K562 (cell line): ENCODE data around the gene SLC12A9. TPM values are rescaled to one million over a fixed set of nuclear protein-coding genes. Genes with fewer than 3 reads are reported as not detected.

Source experiments
- ARID1B ChIP-seq: fragments of 450-650 bp; IDR thresholded peaks from 2 replicates; pipeline ENCODE4 v1.6.1; 2016; ENCODE audit warnings: antibody characterized with exemption, mild to moderate bottlenecking, inconsistent platforms
- EGR1 ChIP-seq: fragments of 450-650 bp; conservative IDR thresholded peaks from 2 replicates; pipeline ENCODE4 v1.6.1; 2017; ENCODE audit warnings: mild to moderate bottlenecking
- EHMT2 ChIP-seq: fragments of 450-650 bp; IDR thresholded peaks from 2 replicates; pipeline ENCODE4 v1.6.1; 2018; ENCODE audit warnings: antibody characterized with exemption
- LARP7 ChIP-seq: fragments of 450-650 bp; IDR thresholded peaks from 2 replicates; pipeline ENCODE4 v1.6.1; 2016
- MTA2 ChIP-seq: fragments of 450-650 bp; IDR thresholded peaks from 2 replicates; pipeline ENCODE4 v1.6.1; 2016; ENCODE audit warnings: low read depth
- MYC ChIP-seq, 2 experiments: fragments of 250-450 bp in 1 of 2; sonication (Bioruptor Pico) in 1 of 2; IDR thresholded peaks; 2 replicates each; pipeline versions ENCODE4 v1.5.1 to v1.6.1; 2012 to 2021; ENCODE audit warnings: low read depth in 2 of 2, borderline replicate concordance in 1 of 2, improper control_type of control experiment in 1 of 2, low read length in 1 of 2, mild to moderate bottlenecking in 1 of 2, moderate library complexity in 1 of 2
- PHB2 ChIP-seq: fragments of 450-650 bp; IDR thresholded peaks from 2 replicates; pipeline ENCODE4 v1.6.1; 2017; ENCODE audit warnings: low read depth
- PHF21A ChIP-seq: fragments of 450-650 bp; IDR thresholded peaks from 2 replicates; pipeline ENCODE4 v1.6.1; 2017; ENCODE audit warnings: low read depth, borderline replicate concordance
- POLR2G ChIP-seq: fragments of 200-400 bp; formaldehyde crosslinking; IDR thresholded peaks from 2 replicates; pipeline ENCODE4 v1.6.1; 2017; ENCODE audit warnings: low read depth, mild to moderate bottlenecking, antibody characterized with exemption, low read length, moderate library complexity
- SOX6 ChIP-seq: fragments of 450-650 bp; IDR thresholded peaks from 2 replicates; pipeline ENCODE4 v1.6.1; 2014; ENCODE audit warnings: mild to moderate bottlenecking
- TCF3 ChIP-seq: sonication (generic); formaldehyde crosslinking; IDR thresholded peaks from 2 replicates; pipeline ENCODE4 v1.4.0; 2020; ENCODE audit warnings: mild to moderate bottlenecking, missing genetic modification reagents
- ZNF175 ChIP-seq: fragments of 200-800 bp; sonication (Bioruptor generic); IDR thresholded peaks from 2 replicates; pipeline ENCODE4 v1.6.1; 2016; ENCODE audit warnings: low read depth, mild to moderate bottlenecking, missing genetic modification characterization, missing compliant biosample characterization
- ZNF507 ChIP-seq: conservative IDR thresholded peaks from 2 replicates; pipeline ENCODE4 v1.6.1; 2017; ENCODE audit warnings: missing genetic modification characterization, missing compliant biosample characterization
- polyA plus RNA-seq, 8 experiments: library from polyadenylated mRNA; depleted of rRNA in 4 of 8; stranded (reverse) in 5 of 8; unstranded in 3 of 8; fragments of >200 nt; fragmentation: Nextera tagmentation in 2 of 8; fragmentation: Illumina TruSeq in 1 of 8; extraction: Ambion mirVana in 2 of 8; extraction: Trizol in 1 of 8; gene quantifications; 2 replicates each; pipeline versions ENCODE4 v1.2.1 to v1.2.3, GENCODE V29; 2011 to 2014; ENCODE audit warnings: inconsistent platforms in 1 of 8, missing spikeins in 1 of 8
- total RNA-seq, 7 experiments: library from RNA; depleted of rRNA in 6 of 7; stranded (reverse); fragments of >200 nt in 6 of 7; fragmentation: Illumina TruSeq in 2 of 7; extraction: Trizol in 2 of 7; gene quantifications; 2 replicates each; pipeline versions ENCODE4 v1.2.1 to v1.2.3, GENCODE V29; 2011 to 2021; ENCODE audit warnings: low replicate concordance in 1 of 7
- TF ChIP-seq, protein P1 (sequence below): fragments of 450-650 bp; IDR thresholded peaks from 2 replicates; pipeline ENCODE4 v1.7.1; 2018; ENCODE audit warnings: mild to moderate bottlenecking, low read depth; ENCODE audit not compliant: partially characterized antibody
- TF ChIP-seq, protein P2 (sequence below): sonication (generic); formaldehyde crosslinking; IDR thresholded peaks from 2 replicates; pipeline ENCODE4 v1.8.1; 2023; ENCODE audit warnings: mild to moderate bottlenecking, missing genetic modification reagents
- TF ChIP-seq, protein P3 (sequence below): fragments of 200-800 bp; sonication (Bioruptor generic); IDR thresholded peaks from 2 replicates; pipeline ENCODE4 v1.6.1; 2016; ENCODE audit warnings: missing genetic modification characterization, missing compliant biosample characterization

Gene SLC12A9
- total and polyA plus RNA-seq, 9 of the 15 experiments (the other 6 are each of a cell fraction or from before 2014, with no cell fraction given), result 0.06 to 20.2 (median 10.7) TPM

- TF ChIP-seq, protein P1, sequence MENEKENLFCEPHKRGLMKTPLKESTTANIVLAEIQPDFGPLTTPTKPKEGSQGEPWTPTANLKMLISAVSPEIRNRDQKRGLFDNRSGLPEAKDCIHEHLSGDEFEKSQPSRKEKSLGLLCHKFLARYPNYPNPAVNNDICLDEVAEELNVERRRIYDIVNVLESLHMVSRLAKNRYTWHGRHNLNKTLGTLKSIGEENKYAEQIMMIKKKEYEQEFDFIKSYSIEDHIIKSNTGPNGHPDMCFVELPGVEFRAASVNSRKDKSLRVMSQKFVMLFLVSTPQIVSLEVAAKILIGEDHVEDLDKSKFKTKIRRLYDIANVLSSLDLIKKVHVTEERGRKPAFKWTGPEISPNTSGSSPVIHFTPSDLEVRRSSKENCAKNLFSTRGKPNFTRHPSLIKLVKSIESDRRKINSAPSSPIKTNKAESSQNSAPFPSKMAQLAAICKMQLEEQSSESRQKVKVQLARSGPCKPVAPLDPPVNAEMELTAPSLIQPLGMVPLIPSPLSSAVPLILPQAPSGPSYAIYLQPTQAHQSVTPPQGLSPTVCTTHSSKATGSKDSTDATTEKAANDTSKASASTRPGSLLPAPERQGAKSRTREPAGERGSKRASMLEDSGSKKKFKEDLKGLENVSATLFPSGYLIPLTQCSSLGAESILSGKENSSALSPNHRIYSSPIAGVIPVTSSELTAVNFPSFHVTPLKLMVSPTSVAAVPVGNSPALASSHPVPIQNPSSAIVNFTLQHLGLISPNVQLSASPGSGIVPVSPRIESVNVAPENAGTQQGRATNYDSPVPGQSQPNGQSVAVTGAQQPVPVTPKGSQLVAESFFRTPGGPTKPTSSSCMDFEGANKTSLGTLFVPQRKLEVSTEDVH, result peak; percentile 21
- TF ChIP-seq POLR2G (peak; percentile 56), PHF21A (peak; percentile 77; the same call in 1 of the 2 replicates), ZNF175 (CRISPR knock-in tag) (no peak), MTA2 (peak; percentile 62), ARID1B (peak; percentile 88), PHB2 (peak; percentile 69), SOX6 (peak; percentile 25; the same call in 1 of the 2 replicates), ZNF507 (no peak), TCF3 (peak; percentile 63), MYC (IDR thresholded peaks at IDR 0.05; ENCODE audit: low read depth, low read length) (no peak), MYC (CRISPR knock-in tag; IDR thresholded peaks at IDR 0.05; ENCODE audit: borderline replicate concordance, low read depth) (peak; percentile 53; the same call in 1 of the 2 replicates), EGR1 (peak; percentile 72), EHMT2 (peak; percentile 50; the same call in 1 of the 2 replicates), LARP7 (peak; percentile 74; the same call in 1 of the 2 replicates)
- TF ChIP-seq, protein P2, sequence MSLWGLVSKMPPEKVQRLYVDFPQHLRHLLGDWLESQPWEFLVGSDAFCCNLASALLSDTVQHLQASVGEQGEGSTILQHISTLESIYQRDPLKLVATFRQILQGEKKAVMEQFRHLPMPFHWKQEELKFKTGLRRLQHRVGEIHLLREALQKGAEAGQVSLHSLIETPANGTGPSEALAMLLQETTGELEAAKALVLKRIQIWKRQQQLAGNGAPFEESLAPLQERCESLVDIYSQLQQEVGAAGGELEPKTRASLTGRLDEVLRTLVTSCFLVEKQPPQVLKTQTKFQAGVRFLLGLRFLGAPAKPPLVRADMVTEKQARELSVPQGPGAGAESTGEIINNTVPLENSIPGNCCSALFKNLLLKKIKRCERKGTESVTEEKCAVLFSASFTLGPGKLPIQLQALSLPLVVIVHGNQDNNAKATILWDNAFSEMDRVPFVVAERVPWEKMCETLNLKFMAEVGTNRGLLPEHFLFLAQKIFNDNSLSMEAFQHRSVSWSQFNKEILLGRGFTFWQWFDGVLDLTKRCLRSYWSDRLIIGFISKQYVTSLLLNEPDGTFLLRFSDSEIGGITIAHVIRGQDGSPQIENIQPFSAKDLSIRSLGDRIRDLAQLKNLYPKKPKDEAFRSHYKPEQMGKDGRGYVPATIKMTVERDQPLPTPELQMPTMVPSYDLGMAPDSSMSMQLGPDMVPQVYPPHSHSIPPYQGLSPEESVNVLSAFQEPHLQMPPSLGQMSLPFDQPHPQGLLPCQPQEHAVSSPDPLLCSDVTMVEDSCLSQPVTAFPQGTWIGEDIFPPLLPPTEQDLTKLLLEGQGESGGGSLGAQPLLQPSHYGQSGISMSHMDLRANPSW (CRISPR knock-in tag), result 0 out of 2 replicates have a peak, but pooled peaks have one; percentile 50
- TF ChIP-seq, protein P3, sequence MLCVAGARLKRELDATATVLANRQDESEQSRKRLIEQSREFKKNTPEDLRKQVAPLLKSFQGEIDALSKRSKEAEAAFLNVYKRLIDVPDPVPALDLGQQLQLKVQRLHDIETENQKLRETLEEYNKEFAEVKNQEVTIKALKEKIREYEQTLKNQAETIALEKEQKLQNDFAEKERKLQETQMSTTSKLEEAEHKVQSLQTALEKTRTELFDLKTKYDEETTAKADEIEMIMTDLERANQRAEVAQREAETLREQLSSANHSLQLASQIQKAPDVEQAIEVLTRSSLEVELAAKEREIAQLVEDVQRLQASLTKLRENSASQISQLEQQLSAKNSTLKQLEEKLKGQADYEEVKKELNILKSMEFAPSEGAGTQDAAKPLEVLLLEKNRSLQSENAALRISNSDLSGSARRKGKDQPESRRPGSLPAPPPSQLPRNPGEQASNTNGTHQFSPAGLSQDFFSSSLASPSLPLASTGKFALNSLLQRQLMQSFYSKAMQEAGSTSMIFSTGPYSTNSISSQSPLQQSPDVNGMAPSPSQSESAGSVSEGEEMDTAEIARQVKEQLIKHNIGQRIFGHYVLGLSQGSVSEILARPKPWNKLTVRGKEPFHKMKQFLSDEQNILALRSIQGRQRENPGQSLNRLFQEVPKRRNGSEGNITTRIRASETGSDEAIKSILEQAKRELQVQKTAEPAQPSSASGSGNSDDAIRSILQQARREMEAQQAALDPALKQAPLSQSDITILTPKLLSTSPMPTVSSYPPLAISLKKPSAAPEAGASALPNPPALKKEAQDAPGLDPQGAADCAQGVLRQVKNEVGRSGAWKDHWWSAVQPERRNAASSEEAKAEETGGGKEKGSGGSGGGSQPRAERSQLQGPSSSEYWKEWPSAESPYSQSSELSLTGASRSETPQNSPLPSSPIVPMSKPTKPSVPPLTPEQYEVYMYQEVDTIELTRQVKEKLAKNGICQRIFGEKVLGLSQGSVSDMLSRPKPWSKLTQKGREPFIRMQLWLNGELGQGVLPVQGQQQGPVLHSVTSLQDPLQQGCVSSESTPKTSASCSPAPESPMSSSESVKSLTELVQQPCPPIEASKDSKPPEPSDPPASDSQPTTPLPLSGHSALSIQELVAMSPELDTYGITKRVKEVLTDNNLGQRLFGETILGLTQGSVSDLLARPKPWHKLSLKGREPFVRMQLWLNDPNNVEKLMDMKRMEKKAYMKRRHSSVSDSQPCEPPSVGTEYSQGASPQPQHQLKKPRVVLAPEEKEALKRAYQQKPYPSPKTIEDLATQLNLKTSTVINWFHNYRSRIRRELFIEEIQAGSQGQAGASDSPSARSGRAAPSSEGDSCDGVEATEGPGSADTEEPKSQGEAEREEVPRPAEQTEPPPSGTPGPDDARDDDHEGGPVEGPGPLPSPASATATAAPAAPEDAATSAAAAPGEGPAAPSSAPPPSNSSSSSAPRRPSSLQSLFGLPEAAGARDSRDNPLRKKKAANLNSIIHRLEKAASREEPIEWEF, result no peak
Observed at GRCh38 chr7:100803398-100804161, 48.9 kb upstream of the SLC12A9 start (continued).
